Lung (tissue), 12 donors: Measurements from ENCODE around the gene SEC23IP. TPM values are rescaled to one million over a fixed set of nuclear protein-coding genes. Genes with fewer than 3 reads are reported as not detected.
A peak's percentile ranks its signal among the peaks of the same experiment; 100 is the strongest.
"Not testable (repeated sequence)": the region's sequence is repeated elsewhere in the genome, so short reads cannot be mapped to it uniquely, and the experiment has no call there.

Source experiments
- ATAC-seq: fragments of 200-7000 bp; cut with Tn5 transposase; one replicate; pipeline ENCODE4 v1.9.1; 2020; ENCODE audit warnings: moderate number of reproducible peaks; ENCODE audit not compliant: insufficient read depth, low FRiP score
- DNase-seq, 3 donors: peaks; one replicate each; pipeline ENCODE4 v3.0.0-alpha.2; 2013 to 2017
- H3K27ac ChIP-seq, 2 donors: one replicate each; pipeline ENCODE4 v1.5.1; 2013; ENCODE audit warnings: mild to moderate bottlenecking in 2 of 2, moderate library complexity in 2 of 2, control low read depth in 1 of 2, inconsistent platforms in 1 of 2, low read depth in 1 of 2, low read length in 1 of 2
- H3K27me3 ChIP-seq, 3 donors: one replicate each; pipeline ENCODE4 v1.5.1; 2013; ENCODE audit warnings: low read length in 2 of 3; ENCODE audit not compliant: control insufficient read depth in 3 of 3, insufficient read depth in 3 of 3
- H3K36me3 ChIP-seq, 4 donors: one replicate each; pipeline ENCODE4 v1.5.1; 2013; ENCODE audit warnings: low read length in 4 of 4, mild to moderate bottlenecking in 1 of 4, moderate library complexity in 1 of 4; ENCODE audit not compliant: control insufficient read depth in 4 of 4, insufficient read depth in 4 of 4
- H3K4me1 ChIP-seq, 5 donors: one replicate each; pipeline ENCODE4 v1.5.1; 2013; ENCODE audit warnings: low read length in 5 of 5, mild to moderate bottlenecking in 2 of 5, moderate library complexity in 1 of 5; ENCODE audit not compliant: control insufficient read depth in 5 of 5, insufficient read depth in 5 of 5
- H3K4me3 ChIP-seq: one replicate; pipeline ENCODE4 v1.5.1; 2013; ENCODE audit warnings: mild to moderate bottlenecking, control low read depth, moderate library complexity
- H3K9ac ChIP-seq, 2 donors: one replicate each; pipeline ENCODE4 v1.5.1; 2013; ENCODE audit warnings: low read length in 2 of 2, control low read depth in 1 of 2; ENCODE audit not compliant: insufficient read depth in 1 of 2
- H3K9me3 ChIP-seq, 4 donors: one replicate each; pipeline ENCODE4 v1.5.1; 2013; ENCODE audit warnings: low read length in 3 of 4, mild to moderate bottlenecking in 1 of 4, moderate library complexity in 1 of 4; ENCODE audit not compliant: control insufficient read depth in 4 of 4, insufficient read depth in 3 of 4
- WGBS, 2 donors: extraction: QIAGEN DNeasy Blood & Tissue Kit; methylation state at CpG; one replicate each; pipeline ENCODE4 v1.1.7; 2013; 5-methylcytosine and 5-hydroxymethylcytosine counted together
- polyA plus RNA-seq, 2 donors: library from polyadenylated mRNA; stranded (reverse); fragments of 200-250 nt; gene quantifications; one replicate each; pipeline ENCODE4 v1.2.1, GENCODE V29; 2013
- total RNA-seq, 2 donors: library from RNA; depleted of rRNA in 1 of 2; stranded (reverse); fragments of >200 nt in 1 of 2; gene quantifications; one replicate each; pipeline ENCODE4 v1.2.1, GENCODE V29; 2014 to 2021
- TF ChIP-seq, protein P1 (sequence below): IDR thresholded peaks from 2 replicates; pipeline ENCODE4 v1.5.1; 2012; ENCODE audit warnings: mild to moderate bottlenecking; ENCODE audit errors: control extremely low read depth, extremely low read depth
- donor health status: control.
- donor health status: control.
- donor health status: Bipolar disorder and iron deficiency.
- donor health status: healthy.
- donor health status: DM: yes; HTN: yes; CAD: no.

The SEC23IP gene
- total and polyA plus RNA-seq, 4 donors: 9.3 to 69.4 (median 30.1) TPM

DNA sequence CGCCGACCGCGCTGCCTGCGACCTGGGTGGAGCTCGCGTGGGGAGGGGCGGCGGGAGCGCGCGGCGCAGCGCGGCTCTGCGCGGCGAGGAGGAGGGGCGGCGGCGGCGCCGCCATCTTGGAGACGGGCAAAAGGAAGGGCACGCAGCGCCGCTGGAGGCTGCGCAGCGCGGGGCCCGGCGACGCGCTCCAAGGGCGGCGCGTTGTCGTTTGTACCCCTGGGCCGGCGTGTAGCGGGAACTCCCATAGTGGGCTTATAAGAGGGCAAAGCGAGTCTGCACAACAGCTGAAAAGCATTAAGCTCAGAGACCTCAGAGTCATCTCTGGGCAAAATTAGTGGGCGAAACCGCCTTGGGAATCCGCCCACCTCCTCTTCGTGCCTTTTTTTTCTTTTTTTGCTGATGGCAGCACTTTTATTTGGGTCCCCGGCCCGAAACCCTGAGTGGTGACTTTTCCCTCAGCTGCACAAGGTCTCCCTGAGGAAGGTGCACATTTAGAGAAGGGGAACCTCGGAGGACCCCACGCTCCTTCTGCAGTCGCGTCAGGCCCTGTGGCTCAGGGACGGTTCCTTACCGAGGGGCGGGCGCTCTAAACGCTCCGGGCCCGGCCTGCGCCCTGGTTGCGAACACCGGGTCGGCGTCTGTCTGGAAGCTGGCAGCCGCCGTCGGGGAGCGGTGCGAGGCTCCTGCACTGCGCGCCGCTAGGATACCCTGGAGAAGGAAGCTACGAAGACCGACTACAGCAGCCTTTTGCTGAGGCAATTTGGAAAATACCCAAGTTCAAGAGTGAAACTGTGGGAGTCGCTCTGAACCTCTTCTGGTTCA lies 19.5 kb upstream of the SEC23IP start:
- ATAC-seq: peak; percentile 98
- WGBS, 2 donors: 0% methylated on average over 58 to 75 of the region's 75 CpGs
- peaks cover 0 to 1% (median 0%) of the 10 kb centered on the region in 4 donors for H3K36me3 ChIP-seq

GRCh38 chr10:119878524-119878923 lies 14.0 kb upstream of the SEC23IP start:
- no peak overlapping the region for H3K4me3 ChIP-seq
- no peak overlapping the region for H3K27ac ChIP-seq
- WGBS, 2 donors: 70 to 89% methylated on average over 2 of the region's 2 CpGs
- no peak for DNase-seq
- no peaks in the 10 kb centered on the region for H3K9me3 ChIP-seq
- no peaks in the 10 kb centered on the region for H3K27me3 ChIP-seq
- no peaks in the 10 kb centered on the region for H3K36me3 ChIP-seq
- H3K9ac ChIP-seq: no peak overlapping the region
- H3K4me1 ChIP-seq: peaks cover 0 to 5% (median 3%) of the 10 kb centered on the region in 5 donors
- TF ChIP-seq, protein P1, sequence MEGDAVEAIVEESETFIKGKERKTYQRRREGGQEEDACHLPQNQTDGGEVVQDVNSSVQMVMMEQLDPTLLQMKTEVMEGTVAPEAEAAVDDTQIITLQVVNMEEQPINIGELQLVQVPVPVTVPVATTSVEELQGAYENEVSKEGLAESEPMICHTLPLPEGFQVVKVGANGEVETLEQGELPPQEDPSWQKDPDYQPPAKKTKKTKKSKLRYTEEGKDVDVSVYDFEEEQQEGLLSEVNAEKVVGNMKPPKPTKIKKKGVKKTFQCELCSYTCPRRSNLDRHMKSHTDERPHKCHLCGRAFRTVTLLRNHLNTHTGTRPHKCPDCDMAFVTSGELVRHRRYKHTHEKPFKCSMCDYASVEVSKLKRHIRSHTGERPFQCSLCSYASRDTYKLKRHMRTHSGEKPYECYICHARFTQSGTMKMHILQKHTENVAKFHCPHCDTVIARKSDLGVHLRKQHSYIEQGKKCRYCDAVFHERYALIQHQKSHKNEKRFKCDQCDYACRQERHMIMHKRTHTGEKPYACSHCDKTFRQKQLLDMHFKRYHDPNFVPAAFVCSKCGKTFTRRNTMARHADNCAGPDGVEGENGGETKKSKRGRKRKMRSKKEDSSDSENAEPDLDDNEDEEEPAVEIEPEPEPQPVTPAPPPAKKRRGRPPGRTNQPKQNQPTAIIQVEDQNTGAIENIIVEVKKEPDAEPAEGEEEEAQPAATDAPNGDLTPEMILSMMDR: no peak
- ATAC-seq: no peak

More for the DNA sequence above, 19.5 kb upstream of the SEC23IP start:
- Histone ChIP-seq H3K4me1 (peaks cover 2 to 21% (median 7%) of the 10 kb centered on the region in 5 donors), H3K9ac (peak overlapping the region; percentile 34 to 43), H3K4me3 (peak overlapping the region; percentile 93), H3K27ac (peak overlapping the region; percentile 90 to 94), H3K9me3 (no peaks in the 10 kb centered on the region), H3K27me3 (no peaks in the 10 kb centered on the region)
- TF ChIP-seq, protein P1: no peak
- DNase-seq: peak; percentile 92 to 96 (median 92)

DNA sequence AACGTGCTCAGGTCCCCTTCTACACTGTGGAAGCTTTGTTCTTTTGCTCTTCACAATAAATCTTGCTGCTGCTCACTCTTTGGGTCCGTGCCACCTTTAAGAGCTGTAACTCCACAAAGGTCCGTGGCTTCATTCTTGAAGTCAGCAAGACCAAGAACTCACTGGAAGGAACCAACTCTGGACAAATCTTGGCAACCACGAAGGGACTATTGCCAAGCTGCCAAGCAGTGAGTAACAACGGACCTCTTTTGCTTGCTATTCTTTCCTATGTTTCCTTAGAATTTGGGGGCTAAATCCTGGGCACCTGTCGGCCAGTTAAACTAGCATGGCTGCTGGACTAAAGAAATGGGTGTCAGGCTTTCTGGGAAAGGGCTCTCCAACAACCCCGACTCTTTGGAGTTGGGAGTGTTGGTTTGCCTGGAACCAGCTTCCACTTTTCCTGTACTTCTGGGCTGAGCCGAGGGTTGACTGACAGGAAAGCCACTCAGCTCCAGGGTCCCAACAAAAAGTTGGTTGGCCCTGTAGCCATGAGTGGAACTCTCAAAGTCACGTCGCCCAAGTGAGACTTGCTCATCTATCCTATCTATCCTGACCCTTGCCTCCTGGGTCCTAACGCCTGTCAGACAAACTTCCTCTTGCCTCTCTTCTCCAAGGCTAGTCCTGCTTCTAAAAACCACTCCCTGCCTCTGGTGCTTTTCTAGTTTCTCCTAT lies 8.5 kb upstream of the SEC23IP start:
- DNase-seq, H3K9ac ChIP-seq, H3K4me1 ChIP-seq, H3K9me3 ChIP-seq, H3K27ac ChIP-seq, H3K36me3 ChIP-seq, ATAC-seq, H3K27me3 ChIP-seq, H3K4me3 ChIP-seq: not testable (repeated sequence)
- 76 to 82% methylated on average over 11 of the region's 11 CpGs for WGBS, 2 donors

- H3K27me3 ChIP-seq, H3K27ac ChIP-seq, H3K4me3 ChIP-seq, DNase-seq, H3K4me1 ChIP-seq, H3K36me3 ChIP-seq, H3K9me3 ChIP-seq, H3K9ac ChIP-seq, ATAC-seq: not testable (repeated sequence)
- WGBS, 2 donors: 76 to 81% methylated on average over 6 of the region's 6 CpGs
Observed at GRCh38 chr10:119886070-119886469, 6.5 kb upstream of the SEC23IP start.

DNA sequence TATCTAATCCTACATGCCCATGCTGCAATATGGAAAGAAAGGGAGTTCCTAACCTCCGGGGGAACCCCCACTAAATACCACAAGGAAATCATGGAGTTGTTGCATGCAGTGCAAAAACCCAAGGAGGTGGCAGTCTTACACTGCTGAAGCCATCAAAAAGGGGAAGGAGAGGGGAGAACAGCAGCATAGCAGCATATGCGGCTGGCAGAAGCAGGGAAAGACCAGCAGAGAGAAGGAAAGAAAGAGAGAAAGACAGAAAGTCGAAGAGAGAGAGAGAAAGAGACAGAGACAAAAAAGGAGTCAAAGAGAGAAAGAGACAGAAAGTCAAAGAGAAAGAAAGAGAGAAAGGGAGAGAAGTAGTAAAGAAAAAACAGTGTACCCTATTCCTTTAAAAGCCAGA lies 3.8 kb upstream of the SEC23IP start:
- H3K9ac ChIP-seq, H3K27ac ChIP-seq, H3K27me3 ChIP-seq, H3K9me3 ChIP-seq, ATAC-seq, H3K36me3 ChIP-seq, DNase-seq, H3K4me1 ChIP-seq, H3K4me3 ChIP-seq: not testable (repeated sequence)
- 41 to 53% methylated on average over 3 of the region's 3 CpGs for WGBS, 2 donors

DNA sequence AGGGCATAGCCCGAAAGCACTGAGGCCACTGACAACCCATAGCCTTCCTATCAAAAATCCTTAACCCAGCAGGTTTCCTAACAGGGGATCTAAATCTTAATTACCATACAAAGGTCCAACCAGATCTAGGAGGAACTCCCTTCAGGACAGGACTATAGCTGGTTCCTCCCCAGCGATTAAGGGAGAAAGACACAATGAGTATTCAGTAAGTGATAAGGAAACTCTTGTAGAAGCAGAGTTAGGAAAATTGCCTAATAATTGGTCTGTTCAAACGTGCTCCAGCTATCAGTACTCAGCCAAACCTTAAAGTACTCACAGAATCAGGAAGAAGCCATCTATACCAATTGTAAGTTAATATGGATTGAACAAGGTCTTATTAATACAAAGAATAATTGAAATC lies 3.3 kb upstream of the SEC23IP start:
- not testable (repeated sequence) for H3K36me3 ChIP-seq, H3K27me3 ChIP-seq, H3K4me3 ChIP-seq, ATAC-seq, H3K9me3 ChIP-seq, H3K27ac ChIP-seq, DNase-seq, H3K9ac ChIP-seq
- WGBS, 2 donors: 37 to 51% methylated on average over 3 of the region's 3 CpGs
- H3K4me1 ChIP-seq: peaks cover 3 to 10% (median 7%) of the 10 kb centered on the region in 5 donors
